C4-2B (cell line): ENCODE results near the gene ACER2.
A peak's percentile ranks its signal among the peaks of the same experiment; 100 is the strongest.

Experiments
- H3K27ac ChIP-seq: fragments of 450-650 bp; 2 replicates; pipeline ENCODE4 v1.5.1; 2017
- CTCF ChIP-seq: fragments of 450-650 bp; conservative IDR thresholded peaks from 2 replicates; pipeline ENCODE4 v1.5.1; 2017; ENCODE audit warnings: mild to moderate bottlenecking
- ZFX ChIP-seq: fragments of 450-650 bp; IDR thresholded peaks from 2 replicates; pipeline ENCODE4 v1.6.1; 2017

The ACER2 gene

GRCh38 chr9:19488721-19489120 is 79.9 kb downstream of the ACER2 start:
- no peak for TF ChIP-seq ZFX
- no peak for TF ChIP-seq CTCF
- H3K27ac ChIP-seq, result no peak overlapping the region

- TF ChIP-seq ZFX (no peak), CTCF (no peak)
- H3K27ac ChIP-seq, result no peak overlapping the region
Measured at GRCh38 chr9:19490269-19490668, 81.5 kb downstream of the ACER2 start.

- TF ChIP-seq ZFX, result no peak
- no peak for TF ChIP-seq CTCF
- no peak overlapping the region for H3K27ac ChIP-seq
Measured at GRCh38 chr9:19490828-19491227, 82.0 kb downstream of the ACER2 start.

GRCh38 chr9:19492775-19493173 is 84.0 kb downstream of the ACER2 start:
- TF ChIP-seq CTCF, result no peak
- TF ChIP-seq ZFX, result no peak
- H3K27ac ChIP-seq, result no peak overlapping the region

- TF ChIP-seq ZFX (no peak), CTCF (peak; percentile 89)
- H3K27ac ChIP-seq, result no peak overlapping the region
Measured at GRCh38 chr9:19493174-19493811, 84.5 kb downstream of the ACER2 start.

GRCh38 chr9:19493876-19494275 is 85.1 kb downstream of the ACER2 start:
- TF ChIP-seq ZFX (no peak), CTCF (no peak)
- H3K27ac ChIP-seq, result no peak overlapping the region

- TF ChIP-seq ZFX (no peak), CTCF (no peak; the same call in 1 of the 2 replicates)
- H3K27ac ChIP-seq, result no peak overlapping the region
Measured at GRCh38 chr9:19495186-19496028, 86.6 kb downstream of the ACER2 start.
